NCI-H748 (cell line): ENCODE measurements around the gene SPRYD3.
"Not testable (repeated sequence)": the region's sequence is repeated elsewhere in the genome, so short reads cannot be mapped to it uniquely, and the experiment has no call there.

ENCODE experiments used
- DNase-seq: peaks from one replicate; lab custom pipeline; 2025; ENCODE audit not compliant: unreplicated experiment; lab: John Stamatoyannopoulos, UW

The SPRYD3 gene

DNA sequence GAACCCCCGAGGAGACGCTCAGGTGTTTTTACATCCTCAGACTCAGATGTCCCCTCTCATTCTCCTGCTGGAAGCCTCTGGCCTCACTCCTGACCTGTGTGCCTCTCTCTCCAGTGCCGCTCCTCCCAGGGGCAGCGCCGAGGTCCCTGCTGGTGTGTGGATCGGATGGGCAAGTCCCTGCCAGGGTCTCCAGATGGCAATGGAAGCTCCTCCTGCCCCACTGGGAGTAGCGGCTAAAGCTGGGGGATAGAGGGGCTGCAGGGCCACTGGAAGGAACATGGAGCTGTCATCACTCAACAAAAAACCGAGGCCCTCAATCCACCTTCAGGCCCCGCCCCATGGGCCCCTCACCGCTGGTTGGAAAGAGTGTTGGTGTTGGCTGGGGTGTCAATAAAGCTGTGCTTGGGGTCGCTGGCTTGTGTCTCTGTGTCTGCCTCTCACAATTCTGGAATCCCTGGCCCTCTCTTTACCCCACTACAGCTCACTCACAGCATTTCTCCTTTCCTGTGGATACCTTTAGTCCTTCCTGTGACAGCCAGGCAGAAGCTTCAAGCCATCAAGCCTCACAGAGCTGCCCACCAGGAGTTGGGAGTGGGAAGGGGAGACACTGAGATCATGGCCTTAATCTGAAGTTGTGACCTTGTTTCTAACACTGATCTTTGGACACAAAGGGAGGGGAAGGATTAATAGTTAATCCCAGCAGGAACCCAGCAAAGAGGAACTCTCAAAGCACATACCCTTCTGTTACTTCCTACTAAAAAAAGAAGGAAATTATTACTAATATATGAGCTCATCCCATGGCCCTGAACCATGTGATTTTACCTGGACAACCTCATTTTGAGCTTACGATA is 23.0 kb upstream of the SPRYD3 start:
- DNase-seq: no peak

DNA sequence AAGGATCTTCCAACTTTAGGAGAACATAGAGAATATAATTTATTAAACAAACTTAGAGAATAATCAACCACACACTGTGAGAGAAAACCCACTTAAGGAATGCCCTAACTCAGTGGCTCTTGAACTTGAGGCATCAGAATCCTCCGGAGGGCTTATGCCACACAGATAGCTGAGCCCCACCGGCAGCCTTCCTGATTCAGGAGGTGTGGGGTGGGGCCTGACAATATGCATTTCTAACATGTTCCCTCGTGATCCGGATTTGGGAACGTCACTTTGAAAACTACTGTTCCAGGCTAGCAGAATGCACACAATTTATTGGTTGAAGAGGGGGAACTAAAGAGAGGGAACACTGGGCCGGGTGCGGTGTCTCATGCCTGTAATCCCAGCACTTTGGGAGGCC is 22.1 kb upstream of the SPRYD3 start:
- no peak for DNase-seq

DNA sequence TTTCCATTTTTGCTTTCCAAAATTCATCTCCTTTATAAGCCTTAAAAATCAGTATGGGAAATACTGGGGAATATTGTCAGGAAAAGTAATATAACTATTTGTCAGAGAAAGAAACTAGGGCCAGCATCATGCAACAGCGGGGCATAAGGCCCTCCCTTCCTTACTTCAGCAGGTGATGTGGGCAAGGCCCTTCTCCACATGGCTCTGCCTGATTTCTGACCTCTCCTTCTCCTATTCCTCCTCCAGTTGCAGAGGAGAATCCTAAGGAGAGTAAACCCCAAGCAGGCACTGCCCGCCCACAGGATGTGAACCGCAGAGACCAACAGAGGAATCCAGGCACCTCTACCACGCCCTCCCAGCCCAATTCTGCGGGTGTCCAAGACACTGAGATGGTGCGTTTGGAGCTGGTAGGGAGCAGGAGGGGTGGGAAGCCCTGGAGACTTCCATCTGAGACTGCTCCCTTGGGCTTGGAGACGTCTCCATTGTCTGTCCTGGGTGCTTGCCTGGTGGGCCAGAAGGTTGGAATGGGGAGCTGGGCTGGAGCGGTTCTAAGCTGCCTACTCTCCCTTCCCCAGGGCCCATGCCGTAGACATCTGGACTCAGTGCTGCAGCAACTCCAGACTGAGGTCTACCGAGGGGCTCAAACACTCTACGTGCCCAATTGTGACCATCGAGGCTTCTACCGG is 21.4 kb upstream of the SPRYD3 start:
- DNase-seq: no peak

DNA sequence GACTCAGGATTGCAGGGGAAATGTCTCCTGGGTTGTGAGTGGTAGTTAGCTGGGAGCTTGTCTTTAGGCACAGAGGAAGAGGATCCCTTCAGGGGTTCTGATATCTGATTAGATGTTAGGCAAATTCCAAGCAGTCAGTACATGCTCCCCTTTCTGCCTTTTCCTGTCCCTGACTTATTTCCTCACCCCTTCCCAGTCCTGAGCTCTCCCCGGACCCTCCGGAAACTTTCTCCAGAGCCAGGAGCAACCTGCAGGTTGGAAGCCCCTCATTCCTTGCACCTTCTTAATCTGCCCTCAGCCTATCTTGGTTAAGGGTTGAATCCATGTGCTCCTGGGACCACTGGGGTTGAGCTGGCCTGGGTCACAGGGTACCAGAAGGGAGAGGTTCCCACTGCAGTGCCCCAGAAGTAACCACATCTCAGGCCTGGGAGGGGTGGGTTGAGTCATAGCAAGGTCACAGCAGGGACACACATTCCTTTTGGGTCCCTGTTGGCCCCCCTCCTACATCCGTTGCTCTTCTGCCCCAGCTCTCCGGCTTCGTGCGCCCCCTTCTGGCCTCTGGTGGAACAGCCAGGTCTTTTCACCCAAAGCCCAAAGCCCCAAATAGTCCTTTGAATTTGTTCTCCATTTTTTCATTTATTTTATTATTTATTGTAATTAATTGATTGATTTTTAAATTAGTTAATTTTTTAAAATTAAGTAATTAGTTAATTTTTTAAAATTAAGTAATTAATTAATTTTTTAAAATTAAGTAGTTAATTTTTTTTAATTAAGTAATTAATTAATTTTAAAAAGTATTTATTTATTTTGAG is 20.1 kb upstream of the SPRYD3 start:
- DNase-seq: peak; percentile 60

DNA sequence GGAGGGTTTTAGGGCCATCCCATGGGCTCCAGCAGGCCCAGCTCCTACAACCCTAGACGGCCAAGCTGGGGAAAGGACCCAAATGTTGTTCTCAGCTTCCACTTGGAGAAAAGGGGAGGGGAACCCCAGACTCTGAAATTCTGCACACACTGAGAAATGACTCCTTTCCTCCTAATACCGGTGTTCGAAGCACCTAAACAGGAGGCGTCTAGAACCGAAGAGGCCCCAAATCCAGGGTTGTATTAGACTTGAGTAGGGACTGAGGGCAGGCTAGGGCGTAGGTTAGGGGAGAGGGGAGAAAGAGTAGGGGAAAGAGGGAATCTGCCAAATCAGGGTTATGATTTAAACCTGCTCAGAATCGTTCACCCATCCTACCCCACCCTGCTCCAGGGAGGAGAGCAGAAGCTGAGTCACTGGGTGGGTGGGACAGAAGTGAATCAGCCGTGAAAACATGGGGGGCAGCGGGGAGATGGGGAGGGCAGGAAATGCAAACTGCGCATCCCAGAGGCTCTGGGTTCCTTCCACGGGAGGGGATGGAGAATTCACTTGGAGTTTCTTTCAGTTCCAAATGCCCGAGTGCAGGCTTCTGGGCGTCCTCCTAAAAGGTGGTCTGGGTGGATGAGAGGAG is 19.3 kb upstream of the SPRYD3 start:
- no peak for DNase-seq

DNA sequence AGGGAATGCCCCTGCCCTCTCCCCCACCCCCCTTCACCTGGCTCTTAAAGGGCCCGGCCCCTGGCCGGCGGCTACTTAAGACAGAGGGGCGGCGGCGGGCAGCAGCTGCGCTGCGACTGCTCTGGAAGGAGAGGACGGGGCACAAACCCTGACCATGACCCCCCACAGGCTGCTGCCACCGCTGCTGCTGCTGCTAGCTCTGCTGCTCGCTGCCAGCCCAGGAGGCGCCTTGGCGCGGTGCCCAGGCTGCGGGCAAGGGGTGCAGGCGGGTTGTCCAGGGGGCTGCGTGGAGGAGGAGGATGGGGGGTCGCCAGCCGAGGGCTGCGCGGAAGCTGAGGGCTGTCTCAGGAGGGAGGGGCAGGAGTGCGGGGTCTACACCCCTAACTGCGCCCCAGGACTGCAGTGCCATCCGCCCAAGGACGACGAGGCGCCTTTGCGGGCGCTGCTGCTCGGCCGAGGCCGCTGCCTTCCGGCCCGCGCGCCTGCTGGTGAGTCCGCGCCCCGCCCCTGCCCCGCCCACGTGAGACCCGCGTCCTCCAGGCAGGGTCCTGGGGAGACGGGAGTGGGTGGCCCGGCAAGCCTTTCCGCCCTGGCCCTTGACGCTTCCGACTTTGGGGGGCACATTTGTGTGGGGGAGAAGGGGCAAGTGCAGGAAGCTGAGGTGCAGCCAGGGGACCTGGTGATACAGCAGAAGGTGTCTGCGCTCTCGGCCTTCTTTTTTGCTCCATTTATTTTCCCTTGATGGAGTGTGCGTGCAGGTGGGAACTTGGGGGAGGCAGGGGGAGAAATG is 18.6 kb upstream of the SPRYD3 start, which contains the start of gene IGFBP6:
TSS of gene IGFBP6 (plus strand) at position 104 of the 790 bp plus-strand sequence. CDS start at position 155, 51 bp downstream.
- DNase-seq: peak; percentile 76

DNA sequence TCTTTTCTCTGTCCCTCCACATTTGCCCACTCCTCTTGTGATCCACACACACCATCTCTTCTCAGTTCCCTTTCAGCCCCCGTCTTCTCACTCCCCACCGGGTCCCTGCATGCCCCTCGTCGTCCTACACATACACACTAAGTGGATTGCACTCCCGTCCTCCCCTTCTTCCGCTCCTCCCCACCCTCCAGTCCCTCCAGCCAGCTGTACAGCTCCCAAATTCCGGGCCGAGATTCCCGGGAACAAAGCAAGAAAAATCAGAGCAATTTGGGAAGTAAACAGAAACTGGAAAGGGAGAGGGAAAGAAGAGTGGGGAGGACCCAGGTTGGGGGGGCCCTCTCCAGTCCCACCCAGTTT is 18.0 kb upstream of the SPRYD3 start:
- DNase-seq: peak; percentile 55

DNA sequence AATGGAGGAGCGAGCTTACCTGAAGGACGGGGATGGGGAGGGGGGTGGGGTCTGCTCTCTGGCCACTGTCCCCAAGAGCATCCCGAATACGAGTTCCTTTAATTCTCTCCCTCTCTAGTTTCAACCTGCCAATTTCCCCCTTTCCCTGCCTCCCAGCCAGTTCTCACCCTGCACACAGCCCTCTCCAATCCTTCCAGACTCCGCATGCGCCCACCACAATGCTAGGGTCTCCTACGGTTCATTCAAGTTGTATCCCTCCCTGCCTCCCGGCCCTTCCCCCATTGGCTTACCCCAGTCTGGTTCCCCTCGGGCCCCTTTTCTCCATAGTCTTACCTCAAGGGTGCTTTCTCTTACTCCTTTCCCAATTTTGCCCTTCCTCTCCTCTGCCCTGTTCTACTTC is 17.6 kb upstream of the SPRYD3 start:
- no peak for DNase-seq

DNA sequence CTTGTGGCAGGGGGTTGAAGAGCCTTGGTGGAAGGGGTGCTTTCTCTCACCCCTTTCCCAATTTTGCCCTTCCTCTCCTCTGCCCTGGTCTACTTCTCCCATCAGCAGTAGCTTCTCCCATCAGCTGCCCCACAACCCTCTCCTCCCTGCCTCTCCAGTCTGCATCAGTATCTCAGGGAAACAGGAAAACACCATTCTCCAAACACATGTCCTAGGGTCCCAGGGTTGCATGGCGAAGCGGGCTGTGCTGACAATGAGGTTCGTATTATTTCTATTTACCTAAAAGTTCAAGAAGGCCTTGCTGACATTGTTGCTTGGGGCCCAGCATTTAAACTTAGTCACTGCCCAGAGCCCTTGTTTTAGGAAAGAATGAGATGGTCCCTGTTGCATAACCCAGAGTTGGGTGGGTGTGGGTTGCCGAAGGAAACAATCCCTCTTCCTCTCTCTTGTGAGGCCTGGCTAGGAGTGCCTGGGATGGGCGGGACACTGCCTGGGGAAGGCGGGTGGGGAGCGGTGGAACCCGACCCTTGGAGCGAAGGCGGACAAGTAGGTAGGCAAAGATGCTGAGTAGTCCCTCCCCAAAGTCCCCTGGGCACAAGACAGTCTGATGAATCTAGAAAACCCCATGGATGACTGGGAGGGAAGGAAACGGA is 17.0 kb upstream of the SPRYD3 start:
- DNase-seq: no peak

DNA sequence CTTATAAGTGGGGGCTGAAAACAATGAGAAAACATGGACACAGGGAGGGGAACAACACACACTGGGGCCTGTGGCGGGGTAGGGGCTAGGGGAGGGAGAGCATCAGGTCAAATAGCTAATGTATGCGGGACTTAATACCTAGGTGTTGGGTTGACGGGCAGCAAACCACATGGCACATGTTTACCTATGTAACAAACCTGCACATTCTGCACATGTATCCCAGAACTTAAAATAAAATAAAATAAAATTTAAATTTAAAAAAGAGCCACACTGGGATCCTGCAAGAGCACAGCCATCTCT is 16.4 kb upstream of the SPRYD3 start:
- DNase-seq: not testable (repeated sequence)

DNA sequence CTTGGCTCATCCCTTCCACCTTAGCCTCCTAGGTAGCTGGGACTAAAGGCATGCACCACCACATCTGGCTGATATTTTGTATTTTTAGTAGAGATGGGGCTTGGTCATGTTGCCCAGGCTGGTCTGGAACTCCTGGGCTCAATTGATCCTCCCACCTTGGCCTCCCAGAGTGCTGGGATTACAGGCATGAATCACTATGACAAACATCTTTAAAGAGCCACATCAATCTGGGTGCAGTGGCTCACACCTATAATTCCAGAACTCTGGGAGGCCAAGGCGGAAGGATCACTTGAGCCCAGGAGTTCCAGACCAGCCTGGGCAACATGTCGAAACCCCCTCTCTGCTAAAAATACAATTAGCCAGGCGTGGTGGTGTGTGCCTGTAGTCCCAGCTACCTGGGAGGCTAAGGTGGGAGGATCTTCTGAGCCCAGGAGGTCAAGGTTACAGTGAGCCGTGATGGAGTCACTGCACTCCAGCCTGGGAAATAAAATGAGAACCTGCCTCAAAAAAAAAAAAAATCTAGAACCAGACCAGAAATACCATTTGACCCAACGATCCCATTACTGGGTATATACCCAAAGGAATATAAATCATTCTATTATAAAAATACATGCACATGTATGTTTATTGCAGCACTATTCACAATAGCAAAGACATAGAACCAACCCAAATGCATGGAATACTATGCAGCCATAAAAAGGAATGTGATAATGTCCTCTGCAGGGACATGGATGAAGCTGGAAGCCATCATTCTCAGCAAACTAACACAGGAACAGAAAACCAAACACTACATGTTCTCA is 15.8 kb upstream of the SPRYD3 start:
- not testable (repeated sequence) for DNase-seq

DNA sequence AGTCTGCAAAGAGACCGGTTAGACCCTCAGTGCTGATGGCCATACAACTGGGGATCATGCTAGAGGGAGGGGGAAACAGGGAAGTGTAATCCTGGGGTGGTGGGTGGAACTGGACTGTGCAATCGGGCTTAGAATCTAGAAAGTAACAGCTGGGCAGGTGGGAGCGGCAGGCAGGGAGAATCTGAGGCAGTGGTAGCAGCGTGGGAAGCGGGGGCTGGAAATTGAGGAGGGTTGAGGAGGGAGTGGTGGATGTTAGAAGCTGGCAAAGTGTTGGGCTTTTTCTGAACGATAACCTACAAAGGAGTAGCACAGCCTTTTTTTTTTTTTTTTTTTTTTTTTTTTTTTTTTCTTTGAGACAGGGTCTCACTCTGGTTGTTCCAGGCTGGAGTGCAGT is 15.2 kb upstream of the SPRYD3 start:
- no peak for DNase-seq

DNA sequence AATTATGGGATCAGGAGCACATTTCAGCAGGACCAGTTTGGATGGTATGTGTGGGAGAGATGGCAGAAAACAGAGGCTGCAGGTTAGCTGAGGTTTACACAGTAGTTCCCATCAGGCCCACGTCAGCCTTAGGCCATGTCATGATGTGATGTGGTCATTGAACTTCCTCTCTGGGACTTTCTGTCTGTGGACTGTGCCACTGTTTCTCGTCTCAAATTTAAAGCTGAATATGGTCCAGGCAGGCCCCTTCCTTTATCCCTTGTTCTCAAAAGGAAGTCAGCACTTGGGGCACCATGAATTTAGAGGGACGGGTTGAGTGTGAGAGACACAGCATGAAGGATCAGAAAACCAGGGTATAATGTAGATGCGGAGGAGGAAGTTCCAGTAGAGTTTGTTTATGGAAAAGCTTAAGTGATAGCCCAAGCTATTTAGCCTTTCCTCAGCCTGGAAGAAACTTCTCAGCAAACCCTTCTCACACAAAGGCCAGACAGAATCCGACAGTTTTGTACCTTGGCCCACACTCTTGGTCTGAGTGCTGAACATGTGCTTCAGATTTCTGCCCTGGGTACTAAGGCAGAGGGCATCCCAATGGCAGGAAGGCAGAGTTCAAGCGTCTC is 14.7 kb upstream of the SPRYD3 start:
- DNase-seq: no peak

DNA sequence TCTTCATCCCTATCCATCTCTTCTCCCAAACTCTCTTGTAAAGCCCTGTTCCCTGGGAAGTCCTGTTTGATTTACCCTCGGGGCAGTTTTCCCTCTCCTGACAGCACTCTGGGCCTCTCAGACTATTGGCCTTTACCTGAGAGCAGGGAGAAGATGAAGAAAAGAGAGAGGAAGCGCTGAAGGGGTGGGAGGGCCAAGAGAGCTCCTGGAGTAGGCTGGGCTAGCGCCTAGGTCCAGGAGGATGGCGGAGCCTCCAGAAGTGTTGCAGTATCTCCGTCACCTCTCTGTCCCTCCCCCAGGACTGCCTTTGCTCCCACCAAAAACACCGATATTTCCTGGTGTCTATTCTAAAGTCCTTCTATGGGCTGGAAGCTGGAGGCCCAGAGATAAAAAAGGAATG is 12.6 kb upstream of the SPRYD3 start:
- no peak for DNase-seq

DNA sequence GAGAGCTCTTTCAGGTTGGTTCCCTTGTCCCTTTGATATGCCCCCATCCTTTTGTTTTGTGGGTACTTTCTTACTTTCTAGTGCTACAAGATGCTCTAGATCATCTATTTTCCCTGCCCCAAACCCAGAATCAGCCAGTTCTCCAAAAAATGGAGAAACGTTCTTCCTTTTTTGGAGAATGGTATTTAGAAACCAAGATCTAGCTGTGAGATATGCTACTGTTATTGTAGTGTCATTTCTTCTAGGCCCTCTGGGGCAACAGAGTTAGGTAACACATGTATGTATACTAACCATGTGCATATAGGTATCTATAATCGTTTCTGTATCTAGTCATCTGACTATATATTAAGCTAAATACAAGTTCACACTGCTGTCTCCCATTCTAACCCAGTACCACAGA is 11.4 kb upstream of the SPRYD3 start:
- DNase-seq: no peak

DNA sequence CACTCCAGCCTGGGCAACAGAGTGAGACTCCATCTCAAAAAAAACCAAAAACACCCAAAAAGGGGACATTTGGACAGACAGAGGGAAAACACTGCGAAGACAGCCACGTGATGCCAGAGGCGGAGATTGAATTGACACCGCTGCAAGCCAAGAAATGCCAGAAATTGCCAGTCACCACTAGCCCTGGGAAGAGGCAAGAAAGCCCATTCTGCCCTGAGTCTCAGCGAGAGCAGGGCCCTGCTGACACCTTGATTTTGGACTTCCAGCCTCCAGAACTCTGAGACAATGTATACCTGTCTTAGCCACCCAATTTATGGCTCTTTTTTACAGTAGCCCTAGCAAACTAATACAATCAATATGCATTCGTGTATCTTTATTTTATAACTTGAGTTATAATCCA is 10.9 kb upstream of the SPRYD3 start:
- DNase-seq: no peak

DNA sequence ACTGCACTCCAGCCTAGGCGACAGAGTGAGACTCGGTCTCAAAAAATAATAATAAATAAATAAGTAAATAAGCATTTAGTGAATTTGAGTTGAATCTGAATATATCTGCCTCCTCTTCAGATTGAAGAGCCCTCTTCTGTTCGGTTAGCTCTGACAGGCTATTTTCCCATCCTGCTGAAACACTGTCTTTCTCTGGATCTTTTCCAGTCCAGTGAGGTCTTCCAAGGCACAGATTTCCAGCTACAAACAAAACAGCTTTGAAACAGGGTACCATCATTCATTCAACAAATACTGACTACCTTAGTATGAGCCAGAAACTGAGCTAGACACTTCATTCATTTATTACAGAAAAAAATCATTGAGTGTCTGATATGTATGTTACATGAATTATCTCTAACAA is 7.2 kb upstream of the SPRYD3 start:
- no peak for DNase-seq

DNA sequence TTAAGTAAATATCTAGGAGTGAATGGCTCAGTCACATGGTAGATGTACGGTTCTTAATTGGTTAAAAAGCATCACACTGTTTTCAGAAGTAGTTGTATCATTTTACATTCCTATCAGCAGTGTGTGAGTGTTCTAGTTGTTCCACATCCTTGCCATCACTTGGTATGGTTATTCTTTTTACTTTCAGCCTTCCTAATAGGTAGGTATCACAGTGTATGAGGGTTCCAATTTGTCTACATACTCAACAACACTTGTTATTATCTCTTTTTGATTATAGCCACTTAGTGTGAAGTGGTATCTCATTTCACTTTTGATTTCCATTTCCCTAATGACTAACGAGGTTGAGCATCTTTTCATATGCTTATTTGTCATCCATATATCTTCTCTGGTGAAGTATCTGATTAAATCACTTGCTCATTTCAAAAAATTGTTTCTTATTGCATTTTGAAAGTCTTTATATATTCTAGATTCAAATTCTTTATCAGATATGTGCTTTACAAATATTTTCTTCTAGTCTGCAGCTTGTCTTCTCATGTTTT is 3.5 kb upstream of the SPRYD3 start:
- peak; percentile 16 for DNase-seq
